GM21447 (cell line): Measurements from ENCODE around the gene RASIP1.
A peak's percentile ranks its signal among the peaks of the same experiment; 100 is the strongest.

Experiments
- ATAC-seq: cut with Tn5 transposase; IDR thresholded peaks from one replicate; pipeline ENCODE4 v1.9.1; 2021; ENCODE audit not compliant: unreplicated experiment

The RASIP1 gene

GRCh38 chr19:48756212-48756611 is 15.8 kb upstream of the RASIP1 start:
- no peak for ATAC-seq

GRCh38 chr19:48755787-48756186 is 15.4 kb upstream of the RASIP1 start:
- no peak for ATAC-seq

DNA sequence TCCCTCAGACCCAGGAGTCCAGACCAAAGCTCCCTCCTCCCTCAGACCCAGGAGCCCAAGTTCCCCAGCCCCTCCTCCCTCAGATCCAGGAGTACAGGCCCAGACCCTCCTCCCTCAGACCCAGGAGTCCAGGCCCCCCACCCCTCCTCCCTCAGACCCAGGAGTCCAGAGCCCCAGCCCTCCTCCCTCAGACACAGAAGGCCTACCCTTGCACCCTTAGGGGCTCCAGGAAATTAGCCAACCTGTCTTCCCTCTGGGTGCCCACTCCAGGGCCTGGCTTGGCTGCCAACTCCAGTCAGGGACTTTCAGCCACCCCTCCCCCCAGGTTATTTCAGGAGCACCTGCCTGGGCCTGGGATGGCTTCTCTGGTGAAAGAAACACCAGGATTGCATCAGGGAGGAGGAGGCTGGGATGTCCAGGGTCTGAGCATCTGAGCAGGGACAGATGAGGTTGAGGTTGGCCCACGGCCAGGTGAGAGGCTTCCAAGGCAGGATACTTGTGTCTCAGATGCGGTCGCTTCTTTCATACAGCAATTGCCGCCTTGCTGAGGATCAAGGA is 14.8 kb upstream of the RASIP1 start, which contains the start of gene FGF21:
TSS of gene FGF21 (plus strand) at position 441 of the 558 bp plus-strand sequence. CDS start 713 bp downstream, outside the sequence.
- ATAC-seq: no peak

GRCh38 chr19:48752496-48753365 is 12.3 kb upstream of the RASIP1 start, which contains the start of gene FUT1:
Gene FUT1, minus strand, starts transcription at chr19:48752641. Its CDS starts 1,360 bp downstream, at chr19:48751281.
- ATAC-seq: no peak

GRCh38 chr19:48751845-48752495 is 11.6 kb upstream of the RASIP1 start:
- no peak for ATAC-seq

- ATAC-seq: no peak
These were observed 10.5 kb upstream of the RASIP1 start for GRCh38 chr19:48750771-48751504.

- ATAC-seq: no peak
These were observed 9.9 kb upstream of the RASIP1 start for GRCh38 chr19:48750351-48750750.

- ATAC-seq: no peak
These were observed 9.3 kb upstream of the RASIP1 start for GRCh38 chr19:48749571-48750198.

DNA sequence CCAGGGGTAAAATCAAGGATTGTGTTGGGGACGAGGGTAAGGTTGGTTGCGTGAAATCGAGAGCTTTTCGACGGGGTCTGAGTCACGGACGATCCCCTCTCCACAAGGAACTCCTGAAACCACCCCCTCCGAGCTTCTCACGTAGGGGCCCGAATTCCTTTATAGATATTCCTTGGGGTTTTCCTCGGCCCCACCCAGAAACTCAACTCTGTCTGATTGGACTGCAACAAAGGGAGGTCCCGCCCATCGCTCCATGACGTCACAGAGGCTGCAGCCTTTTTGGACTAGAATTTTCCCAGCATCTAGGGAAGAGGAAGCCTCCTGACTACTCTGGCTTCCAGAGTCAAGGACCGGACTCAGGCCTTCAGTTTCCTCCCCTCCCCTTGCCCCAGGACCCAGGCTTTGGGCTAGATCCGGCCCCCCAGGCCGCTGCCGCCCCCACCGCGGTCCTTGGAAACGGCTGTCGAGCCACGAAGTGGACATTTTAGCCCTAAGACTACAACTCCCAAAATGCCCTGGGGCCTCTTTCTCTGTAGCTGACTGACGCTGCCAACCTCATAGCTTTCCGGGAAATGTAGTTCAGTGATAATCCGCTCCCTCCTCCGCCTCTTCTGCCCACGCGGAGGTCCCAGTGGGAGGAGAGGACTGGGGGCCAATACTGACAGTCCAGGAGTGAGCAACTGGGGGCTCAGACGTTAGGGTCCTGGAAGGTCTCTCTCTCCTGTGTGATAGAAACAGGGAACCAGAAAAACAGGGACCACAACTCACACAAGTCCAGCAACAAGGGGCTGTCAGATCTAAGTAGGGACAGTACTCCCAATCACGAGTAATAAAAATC is 6.5 kb upstream of the RASIP1 start, which contains the start of gene IZUMO1:
TSS of gene IZUMO1 (minus strand) at position 172 of the 838 bp plus-strand sequence. CDS start 1,050 bp downstream, outside the sequence.
- no peak for ATAC-seq

- no peak for ATAC-seq
These were observed 5.7 kb upstream of the RASIP1 start for GRCh38 chr19:48746110-48746509.

DNA sequence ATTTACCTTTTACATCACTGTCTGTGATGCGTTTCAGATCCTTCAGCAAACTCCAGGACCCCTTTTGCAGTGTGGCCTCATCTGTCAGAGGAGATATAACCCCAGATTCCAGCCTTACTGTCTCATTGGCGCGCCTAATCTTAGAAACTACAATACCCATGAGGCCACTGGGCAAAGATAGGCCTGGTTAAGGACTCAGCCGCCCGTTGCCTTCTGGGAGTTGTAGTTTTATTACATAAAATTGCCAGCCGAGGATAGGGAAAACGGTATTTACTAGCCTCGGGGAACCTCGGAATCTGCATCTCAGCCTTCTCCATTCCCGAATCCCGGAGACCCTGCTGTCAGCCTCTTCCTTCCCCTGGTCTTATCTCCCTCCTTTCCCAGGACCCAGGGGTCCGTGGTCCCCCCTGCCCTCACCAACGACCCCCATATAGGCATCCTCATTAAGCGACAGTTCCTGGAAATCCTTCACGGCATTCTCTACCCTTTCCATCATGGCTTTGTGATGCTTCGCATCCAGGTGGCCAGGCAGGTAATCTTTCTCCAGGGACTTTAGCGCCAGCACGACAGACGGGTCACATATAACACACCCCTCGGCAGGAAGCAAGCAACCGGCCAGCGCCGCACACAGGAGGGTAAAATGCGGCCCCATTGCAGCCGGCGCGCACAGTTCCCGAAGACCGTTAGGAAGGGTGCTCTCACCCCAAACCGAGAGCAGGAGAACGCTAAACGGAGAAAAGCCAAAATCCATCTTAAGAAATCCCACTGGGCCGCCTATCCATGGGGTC is 5.0 kb upstream of the RASIP1 start:
- no peak for ATAC-seq

GRCh38 chr19:48742096-48742495 is 1.7 kb upstream of the RASIP1 start:
- no peak for ATAC-seq

GRCh38 chr19:48741129-48741999 is 954 bp upstream of the RASIP1 start:
- ATAC-seq: no peak

DNA sequence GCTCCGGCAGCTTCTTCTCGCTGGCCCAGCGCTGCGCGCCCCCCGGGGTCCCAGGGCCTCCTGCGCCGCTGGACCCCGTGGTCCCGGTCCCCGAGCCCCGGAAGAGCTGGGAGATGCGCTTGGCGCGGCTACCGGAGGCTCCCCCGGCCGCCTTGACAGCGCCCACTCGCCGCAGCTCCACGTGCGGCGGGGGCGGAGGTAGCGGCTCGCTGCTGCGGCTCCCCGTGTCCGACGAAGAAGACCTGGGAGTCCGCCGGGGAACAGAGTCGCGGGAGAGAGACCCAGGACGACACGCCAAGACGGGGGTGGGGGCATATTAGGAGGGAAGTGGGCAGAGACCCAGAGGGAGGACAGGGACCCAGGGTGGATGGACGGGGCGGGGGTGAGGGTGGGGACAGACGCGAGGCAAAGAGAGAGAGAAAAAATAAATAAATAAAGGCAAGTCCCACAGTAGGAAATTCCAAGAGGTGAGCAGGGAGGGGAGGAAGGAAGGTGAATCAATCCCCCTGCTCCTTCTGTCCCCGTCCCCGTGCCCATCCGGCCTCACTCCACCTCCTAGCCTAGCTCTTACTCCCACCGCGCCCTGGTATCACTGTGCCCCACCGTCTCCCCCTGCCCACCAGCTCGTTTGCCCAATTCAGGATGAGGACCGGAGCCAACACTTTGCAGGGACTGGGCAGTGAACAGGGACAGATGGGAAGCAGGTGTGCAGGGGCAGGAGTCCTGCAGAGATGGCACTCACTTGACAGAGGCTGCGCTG is 826 bp downstream of the RASIP1 start:
- ATAC-seq: no peak

DNA sequence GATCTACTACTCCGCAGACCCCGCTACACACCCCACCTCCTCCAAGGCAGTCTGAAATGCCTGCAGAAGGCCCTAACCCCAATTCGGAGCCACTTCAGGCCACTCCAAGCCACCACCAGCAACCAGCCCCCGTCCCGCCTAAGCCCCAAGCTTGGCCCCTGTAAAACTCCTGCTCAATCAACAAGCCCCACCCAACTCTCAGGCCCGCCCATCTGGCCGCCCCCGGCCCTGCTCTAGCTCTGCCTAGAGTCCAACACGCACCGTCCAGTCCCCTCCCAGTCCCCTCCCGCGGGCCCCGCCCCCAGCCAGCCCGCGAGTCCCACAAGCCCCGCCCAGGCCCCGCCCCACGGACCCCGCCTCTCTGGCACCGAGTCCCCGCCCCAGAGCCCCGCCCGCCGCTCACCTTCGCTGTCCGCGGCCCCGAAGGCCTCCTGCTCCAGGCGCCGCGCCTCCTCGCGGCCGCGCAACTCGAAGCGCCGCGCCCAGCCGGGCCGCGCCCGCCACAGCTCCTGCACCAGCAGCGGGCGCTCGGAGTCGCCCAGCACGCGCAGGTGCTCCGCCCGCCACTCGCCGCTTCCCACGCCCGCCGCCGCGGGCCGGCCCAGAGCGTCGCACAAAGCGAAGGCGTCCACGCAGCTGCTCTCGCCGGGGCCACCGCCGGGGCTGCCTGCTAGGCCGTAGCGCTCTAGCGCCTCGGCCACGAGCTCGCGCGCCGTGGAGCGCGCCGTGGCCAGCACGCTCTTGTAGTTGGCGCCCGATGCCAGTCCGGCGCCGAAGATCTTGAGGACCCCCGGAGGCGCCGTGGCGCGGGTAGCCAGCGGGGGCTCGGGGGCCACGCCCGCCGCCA is 1.6 kb downstream of the RASIP1 start:
- peak; percentile 69 for ATAC-seq

DNA sequence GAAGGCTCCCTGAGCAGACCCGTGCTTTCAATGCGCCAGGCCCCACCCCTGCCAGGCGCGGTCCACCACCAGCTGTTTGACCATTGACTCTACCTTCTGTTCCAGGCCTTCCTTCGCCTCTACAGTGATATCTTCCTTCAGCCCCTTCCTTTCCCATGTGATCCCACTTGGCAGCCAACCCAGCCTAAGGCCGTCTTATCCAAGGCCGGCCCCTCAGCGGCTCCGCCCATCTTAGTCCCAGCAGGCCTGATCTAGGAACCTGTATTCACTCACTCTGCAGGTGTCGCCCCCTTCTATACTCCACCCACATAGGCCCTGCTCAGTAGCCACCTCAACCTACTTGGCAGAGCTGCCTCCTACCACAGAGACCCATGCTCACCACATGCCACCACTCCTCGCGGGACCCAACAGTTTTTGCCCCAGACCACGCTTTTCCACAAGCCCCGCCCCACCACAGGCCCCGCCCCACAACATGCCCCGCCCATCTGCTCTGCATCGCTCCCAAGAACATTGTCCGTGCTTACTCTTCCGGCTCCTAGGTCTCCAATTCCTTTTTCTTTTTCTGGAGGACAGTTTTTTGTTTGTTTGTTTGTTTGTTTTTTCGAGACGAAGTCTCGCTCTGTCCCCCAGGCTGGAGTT is 2.9 kb downstream of the RASIP1 start:
- no peak for ATAC-seq
